ENCODE measurements around the gene ABHD2.
A peak's percentile ranks its signal among the peaks of the same experiment; 100 is the strongest.

The ABHD2 gene

DNA sequence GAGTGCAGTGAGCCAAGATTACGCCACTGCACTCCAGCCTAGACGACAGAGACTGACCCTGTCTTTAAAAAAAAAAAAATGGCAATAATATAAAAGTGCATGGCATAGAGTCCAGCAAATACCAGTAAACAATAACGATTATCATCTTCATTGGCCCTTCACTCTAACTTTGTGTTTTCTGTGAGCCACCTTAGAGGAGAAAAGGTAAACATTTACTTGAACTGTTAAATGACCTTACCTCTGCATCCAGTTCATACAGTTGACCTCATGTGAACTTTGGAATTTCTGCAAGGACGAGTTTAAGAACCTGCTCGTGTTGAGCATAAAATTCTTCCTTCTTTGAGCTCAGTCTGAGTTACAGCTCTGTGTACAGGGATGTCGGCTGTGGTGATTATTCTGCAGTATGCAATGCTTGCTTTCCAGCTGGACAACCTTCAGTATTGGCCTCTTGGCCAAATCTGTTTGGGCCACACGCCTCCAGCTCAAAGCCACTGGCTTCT is 76.5 kb downstream of the ABHD2 start:
- DNase-seq (ENCODE audit: low read depth in 2 of 2), result no peak

DNA sequence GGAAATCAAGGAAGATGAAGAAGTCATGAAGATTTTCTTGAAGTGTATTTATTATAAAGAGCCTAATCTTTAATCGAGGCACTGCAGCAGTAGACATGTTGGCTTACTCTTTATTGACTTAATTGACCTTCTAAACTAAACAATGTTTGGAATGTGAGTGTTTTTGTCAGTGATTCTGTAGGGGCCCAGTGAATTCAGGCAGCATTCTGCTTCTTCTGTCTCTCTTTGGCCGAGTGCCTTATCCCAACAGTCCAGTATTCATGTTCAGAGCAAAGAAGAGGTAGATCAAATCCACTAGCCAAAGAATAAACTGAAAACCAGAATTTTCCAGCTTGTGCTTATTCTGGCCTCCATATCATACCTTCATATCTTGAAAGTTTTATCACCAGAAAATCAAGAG is 77.4 kb downstream of the ABHD2 start:
- DNase-seq (ENCODE audit: low read depth in 2 of 2), result no peak

DNA sequence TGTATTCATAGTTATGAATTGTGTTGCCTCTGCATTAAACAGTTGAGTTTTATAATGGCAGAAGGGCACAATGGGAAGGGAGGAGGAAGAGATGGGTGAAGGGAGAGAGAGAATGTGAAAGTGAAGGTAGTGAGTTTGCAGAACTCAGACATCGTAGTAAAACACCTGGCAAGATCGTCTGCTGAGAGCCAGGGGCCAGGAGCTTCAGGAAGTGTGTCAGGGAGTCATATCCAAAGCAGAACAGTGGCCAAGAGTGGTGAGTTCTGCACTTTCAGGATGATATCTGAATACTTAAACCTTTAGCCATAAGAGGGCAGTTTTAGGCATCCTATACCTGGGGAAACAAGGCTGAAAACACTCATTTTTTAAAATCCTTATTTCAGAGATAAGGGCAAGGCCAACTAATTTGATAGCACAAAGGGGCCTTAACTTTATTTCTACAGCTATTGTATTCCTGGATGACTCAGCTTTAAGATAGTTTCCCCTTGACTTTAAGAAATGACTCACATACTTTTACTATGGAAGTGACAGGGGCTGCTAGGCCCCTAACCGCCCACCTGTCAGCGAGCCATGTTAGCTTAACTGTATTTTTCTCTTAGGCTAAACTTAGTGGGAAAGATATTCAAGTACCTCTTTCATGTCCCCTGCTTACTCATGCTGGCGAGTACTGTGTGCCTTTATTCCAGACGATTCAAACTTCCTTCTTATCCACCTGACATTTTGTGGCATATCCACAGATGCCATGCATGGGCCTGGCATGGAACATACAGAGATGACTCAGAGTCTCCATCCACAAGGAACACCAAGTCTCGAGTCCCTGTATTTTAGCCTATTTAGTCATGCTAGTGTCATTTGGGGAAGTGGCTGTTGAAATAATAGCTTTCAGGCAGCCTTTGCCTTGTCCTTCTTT is 79.3 kb downstream of the ABHD2 start:
- no peak for DNase-seq (ENCODE audit: low read depth in 2 of 2)

DNA sequence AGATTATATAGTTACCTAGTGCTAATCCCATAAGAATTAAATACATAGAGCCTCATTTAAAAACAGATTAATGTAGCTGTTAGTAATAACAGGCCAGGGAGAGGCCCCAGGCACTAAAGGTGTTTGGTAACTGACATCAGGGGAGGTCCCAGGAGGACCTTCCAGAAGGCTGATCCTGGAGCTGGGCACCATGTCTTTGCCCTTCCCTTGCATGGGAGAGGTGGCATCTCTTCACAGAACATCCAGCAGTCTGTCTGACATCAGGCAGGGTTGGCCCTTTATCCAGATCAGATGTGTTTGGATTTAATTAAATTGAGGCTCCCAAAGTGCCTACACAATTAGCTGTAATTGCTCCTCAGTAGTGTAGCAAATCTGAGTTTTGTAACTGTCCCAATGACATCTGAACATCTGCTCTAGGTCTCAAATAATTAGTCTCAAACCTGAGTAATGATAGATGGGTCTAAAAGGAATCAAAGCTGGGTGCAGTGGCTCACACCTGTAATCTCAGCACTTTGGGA is 80.1 kb downstream of the ABHD2 start:
- no peak for DNase-seq (ENCODE audit: low read depth in 2 of 2)

DNA sequence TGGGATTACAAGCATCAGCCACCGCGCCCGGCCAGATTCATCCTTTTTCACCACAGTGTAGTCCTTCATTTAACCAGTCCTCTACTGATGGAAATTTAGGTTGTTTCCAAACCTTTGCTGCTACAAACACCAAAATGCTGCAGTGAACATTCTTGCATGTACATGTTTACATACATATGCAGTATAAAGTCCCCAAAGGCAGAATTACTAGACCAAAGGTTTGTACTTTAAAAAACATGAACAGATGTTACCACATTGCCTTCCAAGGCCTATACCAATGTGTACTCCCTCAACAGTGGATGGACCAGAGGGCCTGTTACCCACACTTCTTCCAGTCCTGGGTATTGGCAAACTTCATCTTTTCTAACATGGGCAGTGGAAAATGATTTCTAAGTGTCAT is 82.1 kb downstream of the ABHD2 start:
- no peak for DNase-seq (ENCODE audit: low read depth in 2 of 2)

DNA sequence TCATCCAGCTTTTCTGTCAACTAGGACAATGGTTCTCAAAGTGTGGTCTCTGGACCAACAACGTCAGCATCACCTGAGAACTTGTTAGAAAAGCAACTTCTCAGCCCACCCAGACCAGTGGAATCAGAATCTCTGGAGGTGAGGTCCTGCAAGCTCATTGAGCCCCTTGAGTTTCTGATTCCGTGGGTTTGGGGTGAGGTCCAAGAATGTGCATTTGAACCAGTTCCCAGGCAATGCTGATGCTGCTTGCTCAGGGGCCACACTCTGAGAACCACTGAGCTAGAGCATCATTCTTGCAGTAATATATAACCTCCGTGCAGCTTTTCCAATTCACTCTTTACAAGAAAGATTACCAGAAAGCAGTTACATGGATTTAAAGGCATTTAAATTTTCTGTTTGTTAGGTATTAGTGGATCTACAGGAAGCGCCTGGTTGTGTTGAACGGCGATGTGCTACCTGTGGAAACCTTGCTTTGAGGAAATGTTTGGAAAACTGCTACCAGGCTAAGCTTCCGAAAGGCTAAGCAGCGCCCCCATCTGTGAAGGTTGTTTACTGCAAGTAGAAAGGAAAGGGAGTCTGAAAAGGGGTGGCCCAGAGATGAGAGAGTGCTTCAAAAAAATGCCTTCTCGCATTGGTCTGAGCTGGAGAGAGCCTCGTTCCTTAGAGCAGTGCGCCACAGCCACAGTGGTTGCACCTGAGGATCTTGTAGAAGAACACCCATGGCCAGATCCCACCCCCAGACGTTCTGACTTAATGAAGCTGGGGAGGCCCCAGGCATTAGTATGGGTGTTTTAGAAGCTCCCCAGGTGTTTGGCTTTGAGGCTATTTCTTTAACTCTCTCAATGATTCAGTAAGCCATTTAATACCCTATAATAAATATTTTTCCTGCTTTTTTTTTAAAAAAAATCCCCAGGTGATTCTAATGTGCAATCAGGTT is 83.1 kb downstream of the ABHD2 start:
- peak in 1 of 2 donors; percentile 7 for DNase-seq (ENCODE audit: low read depth in 2 of 2)

DNA sequence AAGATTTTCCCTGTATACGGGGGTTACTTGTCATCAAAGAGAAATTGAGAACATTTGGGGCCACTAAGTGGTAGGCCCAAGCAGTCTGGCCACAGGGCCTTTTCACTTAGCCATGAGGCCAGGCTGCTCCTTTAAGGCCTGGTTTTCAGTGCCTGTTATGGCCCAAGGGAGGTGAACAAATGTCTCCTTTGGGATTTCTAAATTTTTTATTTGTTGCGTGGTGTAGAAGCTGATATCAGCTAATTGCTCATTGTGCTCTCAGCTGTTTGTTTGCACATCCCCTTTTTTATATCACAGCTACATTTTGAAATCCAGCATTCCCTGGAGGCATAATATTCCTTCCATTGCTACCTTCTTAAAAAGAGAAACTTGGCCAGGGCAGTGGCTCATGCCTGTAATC is 84.7 kb downstream of the ABHD2 start:
- no peak for DNase-seq (ENCODE audit: low read depth in 2 of 2)

DNA sequence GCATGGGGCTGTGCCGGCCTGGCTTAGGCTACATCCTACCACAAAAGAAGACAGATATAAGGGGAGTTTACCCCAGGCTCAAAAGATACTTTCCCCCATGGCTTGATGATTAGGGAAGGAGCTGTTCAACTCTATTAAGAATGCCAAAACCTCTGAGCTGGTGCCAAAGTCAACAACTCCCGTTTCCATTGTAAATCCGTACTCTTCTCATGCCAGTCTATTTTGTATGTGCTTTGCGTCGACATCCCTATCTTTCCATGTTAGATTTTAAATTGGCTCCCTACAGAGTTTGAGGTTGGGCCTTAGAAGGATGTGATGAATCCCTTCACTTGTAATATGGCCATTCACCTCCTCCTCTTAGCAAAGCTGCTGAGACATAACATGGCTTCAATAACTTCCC is 86.2 kb downstream of the ABHD2 start:
- no peak for DNase-seq (ENCODE audit: low read depth in 2 of 2)

DNA sequence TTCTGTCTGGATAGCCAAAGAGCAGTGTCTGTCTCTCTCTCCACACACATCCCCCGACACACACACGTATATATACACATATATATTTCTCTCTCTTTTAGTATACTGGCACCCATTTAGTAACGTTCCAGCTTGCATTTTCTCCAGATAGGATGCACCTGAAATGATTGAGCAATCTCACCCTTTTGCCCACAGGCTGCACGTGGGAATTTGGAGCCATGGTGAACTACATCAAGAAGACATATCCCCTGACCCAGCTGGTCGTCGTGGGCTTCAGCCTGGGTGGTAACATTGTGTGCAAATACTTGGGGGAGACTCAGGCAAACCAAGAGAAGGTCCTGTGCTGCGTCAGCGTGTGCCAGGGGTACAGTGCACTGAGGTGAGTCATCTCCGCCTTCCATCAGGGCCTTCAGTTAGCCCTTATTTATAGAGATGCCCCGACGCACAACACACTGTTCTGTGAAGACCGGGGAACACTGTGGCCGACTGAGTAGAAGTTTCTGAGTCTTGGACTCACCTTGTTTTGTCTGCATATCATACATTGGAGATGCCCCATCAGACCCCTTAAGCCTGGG is 87.4 kb downstream of the ABHD2 start:
- DNase-seq (ENCODE audit: low read depth in 2 of 2), result no peak

DNA sequence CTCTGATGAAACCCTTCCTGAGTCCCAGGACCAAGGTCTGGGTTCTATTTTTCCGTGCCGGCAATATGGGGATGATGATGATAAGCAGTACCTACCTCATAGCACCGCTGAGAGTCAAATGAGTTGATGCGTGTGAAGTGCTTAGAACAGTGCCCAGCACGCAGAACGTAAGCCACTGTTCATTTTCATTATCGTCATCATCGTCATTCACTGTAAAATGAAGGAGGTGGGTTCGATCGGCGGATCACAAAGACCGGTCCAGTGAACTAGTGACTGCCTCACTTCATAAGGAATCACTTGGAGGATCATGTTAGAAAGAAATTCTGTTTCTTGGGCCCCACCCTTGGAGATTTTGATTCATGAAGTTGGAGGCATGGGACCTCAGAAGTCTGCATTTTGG is 88.9 kb downstream of the ABHD2 start:
- no peak for DNase-seq (ENCODE audit: low read depth in 2 of 2)

DNA sequence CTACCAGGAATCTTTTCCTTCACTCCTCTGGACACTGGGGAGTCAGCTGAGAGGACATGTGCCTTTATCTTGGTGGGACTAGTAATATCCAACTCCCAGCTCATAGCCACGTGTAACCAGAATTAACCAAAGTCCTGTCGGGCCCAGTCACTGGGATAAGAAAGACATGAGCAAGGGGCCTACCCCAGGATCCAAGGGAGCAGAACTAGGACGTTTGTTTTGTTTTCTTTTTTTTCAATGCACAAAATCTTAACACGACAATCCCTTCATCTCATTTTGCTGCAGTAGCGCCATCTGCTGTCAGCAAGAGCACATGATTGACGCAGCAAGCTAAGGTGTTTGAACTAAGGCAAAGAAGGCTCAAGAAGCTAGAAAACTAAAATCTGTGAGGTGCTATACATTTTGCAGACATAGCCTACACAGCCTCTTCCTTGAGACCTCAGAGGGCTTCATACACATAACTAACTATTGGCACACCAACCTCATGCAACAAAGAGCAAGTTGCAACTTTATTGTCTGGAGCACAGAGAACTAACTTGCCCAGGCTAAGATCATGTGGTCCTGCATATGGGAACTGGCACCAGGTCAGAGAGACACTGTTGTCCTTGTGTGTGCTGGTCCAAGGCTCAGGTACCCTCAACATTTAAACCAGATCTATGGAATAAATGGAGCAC is 89.5 kb downstream of the ABHD2 start:
- DNase-seq (ENCODE audit: low read depth in 2 of 2), result peak; percentile 29 to 44

DNA sequence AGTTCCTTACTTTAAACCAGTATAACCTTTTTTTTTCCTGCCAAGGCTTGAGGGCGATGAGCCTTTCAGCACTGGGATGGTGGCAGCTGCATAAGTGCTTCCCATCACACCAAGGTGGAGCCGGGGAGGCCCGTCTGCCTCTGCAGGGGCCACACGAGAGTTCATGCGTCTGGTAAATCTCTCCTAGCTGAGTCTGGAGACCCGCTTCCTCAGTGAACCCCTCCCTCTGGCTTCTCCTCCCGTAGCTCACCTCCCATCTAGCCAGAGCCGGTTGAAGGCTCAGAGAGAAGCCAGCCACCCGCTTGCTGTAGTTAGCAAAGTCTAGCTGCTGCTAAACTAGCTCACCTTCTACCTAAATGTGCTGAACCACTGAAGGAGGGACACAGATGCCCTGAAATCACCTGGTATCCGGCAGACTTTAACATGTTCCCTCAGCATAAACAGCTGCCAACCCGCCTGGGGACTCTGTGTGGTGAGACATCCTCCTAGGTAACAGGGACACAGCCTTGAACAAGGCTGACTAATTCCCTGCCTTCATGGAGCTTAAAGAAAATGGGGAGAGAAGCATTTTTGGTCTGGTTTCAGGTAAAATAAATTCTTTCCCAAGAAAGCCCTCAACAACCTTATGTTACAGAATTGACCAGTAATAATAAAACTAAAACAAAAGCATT is 90.2 kb downstream of the ABHD2 start:
- no peak for DNase-seq (ENCODE audit: low read depth in 2 of 2)

DNA sequence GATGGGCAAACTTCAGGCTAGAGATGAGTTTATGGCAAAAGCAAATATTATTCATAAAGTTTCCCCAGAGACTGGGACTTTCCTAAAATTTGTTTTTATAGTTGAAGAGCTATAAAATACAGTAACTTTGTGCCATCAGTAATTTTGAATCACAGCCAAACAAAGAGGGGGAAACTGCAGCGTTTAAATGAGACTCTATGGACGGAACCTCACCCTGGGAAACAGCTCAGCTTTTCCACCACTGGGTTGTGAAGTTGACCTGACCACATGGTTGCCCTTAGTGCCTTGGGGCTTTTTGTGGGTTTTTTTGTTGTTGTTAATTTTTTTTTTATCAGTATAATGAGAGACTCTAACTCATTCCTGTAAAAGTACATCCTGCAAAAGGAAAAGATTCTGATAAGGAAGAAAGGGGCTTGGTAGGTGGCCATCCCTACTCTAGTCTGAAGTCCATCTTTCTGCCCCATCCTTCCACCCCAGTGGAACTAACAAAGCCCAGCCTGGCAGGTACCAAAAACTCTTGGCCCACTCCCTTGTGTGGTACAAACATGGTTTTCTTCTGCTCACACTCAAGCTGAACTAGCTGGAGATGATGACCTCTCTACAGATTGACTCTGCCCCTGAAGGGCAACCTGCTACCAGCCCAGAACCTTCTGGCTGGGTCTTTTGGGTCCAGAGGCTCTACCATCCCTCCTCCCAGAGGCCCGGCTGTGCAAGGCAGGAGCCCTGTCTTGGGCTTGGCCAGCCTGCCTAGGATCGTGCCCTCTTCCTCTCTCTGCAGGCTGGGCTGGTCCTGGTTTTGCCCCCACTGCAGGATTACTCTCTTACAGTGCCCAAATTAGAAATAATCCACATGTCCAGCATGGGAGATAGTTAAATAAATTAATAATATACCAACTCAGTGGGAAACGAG is 92.0 kb downstream of the ABHD2 start:
- DNase-seq (ENCODE audit: low read depth in 2 of 2), result no peak

DNA sequence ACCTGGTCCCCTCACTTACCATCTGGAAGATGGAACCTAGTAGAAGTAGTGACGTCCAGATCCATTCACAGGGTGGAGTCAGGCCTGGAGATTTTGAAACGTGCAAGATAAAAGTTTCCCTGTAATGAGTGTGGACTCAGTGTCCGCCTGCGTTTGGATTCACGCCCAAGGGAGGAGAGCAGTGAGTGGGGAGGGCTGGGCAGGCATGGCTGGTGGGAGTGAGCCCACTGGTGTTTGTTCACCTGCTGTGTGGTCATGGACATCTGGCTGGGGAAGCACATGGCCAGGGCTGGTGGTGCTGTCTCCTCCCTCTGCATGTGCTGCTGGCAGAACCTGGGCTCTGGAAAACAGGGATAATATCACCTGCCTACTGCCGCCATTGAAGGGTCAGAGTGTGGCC is 96.1 kb downstream of the ABHD2 start:
- no peak for DNase-seq (ENCODE audit: low read depth in 2 of 2)

DNA sequence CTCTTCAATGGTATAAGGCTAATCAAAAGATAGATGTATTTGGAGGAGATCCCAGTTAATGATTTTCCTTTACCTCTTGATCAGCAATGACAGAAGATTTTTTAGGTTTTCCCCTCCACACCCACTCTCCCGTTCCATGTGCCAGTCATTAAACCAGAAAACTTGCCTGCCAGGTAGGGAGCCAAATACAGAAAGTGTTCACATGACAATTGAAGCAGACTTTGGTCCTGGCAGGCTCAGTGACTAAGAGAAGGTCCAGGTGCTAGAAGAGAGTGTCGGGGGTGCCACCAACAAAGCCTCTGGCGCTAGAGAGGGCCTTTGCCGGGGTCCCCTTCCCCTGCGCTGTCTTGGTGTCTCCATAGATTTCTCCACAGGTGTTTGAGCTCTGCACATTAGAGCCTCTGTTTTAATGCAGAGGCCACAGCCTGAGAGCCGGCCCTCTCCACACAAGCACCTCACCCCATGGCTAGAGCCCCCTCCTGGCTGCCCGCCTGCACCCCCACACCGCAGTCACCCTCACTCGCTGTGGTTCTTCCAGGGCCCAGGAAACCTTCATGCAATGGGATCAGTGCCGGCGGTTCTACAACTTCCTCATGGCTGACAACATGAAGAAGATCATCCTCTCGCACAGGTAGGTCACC is 96.8 kb downstream of the ABHD2 start:
- no peak for DNase-seq (ENCODE audit: low read depth in 2 of 2)

DNA sequence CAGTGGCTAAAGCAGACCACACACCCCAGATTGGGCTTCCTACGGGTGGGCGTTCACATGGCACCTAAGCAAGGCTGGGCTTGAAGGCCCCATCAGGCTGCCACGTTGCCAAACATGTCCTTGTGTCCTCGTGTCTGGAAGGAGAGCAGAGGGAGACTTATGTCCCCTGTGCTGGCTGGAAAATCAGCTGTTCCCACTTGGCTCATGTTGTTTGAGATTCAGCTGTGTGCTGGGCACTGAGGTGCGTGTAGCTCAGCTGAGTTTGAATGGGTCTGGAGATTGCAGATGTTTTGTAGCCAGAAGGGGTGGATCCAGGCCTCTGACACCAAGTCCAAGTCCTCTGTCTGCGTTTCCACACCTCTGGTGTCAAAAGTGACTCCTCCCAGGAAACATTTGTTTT is 98.5 kb downstream of the ABHD2 start:
- no peak for DNase-seq (ENCODE audit: low read depth in 2 of 2)

DNA sequence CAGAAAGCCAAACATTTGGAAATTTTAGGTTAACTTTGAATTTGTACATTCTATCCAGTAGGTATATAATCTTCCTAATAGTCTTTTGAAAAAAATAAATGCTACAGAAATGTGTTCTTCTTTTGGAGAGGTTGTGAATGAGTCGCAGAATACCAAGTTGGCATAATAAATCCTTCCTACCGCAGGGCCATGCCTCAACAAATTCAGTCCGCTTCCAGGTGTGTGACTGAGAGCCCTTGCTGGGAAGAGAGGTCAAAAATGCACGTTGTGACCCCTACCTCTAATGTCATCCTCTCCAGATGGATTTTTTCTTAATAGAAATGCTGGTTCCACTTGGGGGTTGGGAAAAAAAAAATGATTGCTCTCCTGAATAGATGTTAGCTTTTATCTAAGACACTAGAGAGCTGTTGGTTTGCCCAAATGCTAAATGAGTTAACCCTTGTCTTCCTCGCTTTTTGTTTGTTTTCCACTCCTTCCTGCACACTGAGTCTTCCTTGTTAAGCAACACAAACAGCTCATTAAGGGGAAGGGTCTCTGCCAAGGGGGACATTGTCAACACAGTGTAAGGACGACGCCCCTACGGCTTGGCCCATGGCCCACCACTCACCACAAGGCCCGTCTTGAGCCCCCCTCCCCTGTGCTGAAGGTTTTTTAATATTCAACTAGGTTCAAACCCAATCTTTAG is 99.2 kb downstream of the ABHD2 start:
- DNase-seq (ENCODE audit: low read depth in 2 of 2), result no peak

DNA sequence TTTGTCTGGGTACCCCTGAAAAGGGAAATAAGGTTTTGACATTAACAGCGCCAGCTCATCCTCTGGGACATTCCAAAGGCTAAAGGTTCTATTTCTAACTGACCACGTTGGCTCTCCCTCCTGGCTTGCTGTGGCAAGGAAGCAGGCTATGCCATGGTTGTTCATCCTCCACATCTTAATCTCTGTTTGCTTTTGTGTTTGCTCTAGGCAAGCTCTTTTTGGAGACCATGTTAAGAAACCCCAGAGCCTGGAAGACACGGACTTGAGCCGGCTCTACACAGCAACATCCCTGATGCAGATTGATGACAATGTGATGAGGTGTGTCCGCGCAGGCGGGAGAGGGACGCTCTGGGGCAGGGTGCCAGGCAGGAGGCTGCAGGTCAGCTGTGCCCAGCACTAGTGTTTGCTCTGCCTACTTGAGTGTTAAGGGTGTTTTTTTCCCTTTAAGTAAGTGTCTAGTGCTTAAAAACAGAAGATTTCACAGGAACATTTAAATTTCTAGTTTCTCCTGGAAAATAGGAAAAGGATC is 99.8 kb downstream of the ABHD2 start:
- DNase-seq (ENCODE audit: low read depth in 2 of 2), result no peak
